GM19238 (cell line): ENCODE measurements around the gene FITM1.

Source experiments
- DNase-seq: peaks from one replicate; pipeline ENCODE4 v3.0.0; 2011; ENCODE audit warnings: low spot score; ENCODE audit not compliant: insufficient read length

Gene FITM1

DNA sequence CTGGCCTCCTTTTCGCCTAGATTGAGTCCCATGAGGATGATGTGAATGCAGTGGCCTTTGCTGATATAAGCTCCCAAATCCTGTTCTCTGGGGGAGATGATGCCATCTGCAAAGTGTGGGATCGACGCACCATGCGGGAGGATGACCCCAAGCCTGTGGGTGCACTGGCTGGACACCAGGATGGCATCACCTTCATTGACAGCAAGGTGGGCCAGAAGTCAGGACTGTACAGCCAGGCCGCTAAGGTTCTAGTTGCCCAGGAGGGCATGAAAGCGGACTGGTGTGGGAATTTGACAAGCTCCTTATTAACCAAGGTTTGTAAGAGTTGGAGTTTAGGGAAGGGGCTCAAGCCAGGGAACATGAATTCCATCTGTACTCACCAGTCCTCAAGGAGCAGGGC lies 10.8 kb upstream of the FITM1 start:
- DNase-seq = no peak

DNA sequence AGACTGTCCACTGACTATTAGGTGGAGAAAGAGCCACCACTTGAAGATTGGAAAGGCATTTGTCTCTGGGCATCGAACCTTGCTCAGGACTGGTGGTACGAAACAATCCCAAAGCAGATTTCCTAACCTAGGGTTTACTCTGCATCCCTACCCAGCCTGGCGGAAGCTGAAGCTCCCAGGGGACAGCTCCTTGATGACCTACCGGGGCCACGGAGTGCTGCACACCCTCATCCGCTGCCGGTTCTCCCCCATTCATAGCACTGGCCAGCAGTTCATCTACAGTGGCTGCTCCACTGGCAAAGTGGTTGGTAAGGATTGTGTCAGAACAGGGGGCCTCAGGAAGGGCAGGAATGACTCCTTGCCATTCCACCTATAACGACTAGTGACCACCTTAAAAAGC lies 9.2 kb upstream of the FITM1 start:
- DNase-seq = no peak

DNA sequence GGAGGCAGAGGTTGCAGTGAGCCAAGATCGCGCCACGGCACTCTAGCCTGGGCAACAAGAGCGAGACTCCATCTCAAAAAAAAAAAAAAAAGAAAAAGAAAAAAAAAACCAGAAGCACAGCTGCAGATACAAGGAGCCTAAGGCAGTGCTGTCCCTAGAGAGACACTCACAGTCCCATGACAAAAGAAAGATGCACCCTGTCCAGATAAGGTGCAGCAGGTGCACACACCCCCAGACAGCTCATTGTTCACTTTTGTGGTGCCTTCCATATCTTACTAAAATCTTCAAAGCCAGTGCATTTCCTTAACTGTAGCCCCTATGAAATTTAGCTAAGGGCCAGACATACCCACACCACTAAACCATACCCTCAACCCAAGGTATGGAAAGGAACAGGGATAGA lies 8.0 kb upstream of the FITM1 start:
- DNase-seq = no peak

DNA sequence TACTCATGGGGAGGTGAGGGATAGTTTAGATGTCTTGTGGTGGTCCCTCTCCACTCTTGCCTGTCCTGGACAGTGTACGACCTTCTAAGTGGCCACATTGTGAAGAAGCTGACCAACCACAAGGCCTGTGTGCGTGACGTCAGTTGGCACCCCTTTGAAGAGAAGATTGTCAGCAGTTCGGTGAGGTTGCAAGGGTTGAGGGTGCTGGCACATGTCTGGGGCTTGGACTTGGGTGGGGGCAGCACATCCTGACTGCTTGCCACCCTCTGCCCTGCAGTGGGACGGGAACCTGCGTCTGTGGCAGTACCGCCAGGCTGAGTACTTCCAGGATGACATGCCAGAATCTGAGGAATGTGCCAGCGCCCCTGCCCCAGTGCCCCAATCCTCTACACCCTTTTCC lies 7.6 kb upstream of the FITM1 start:
- DNase-seq = no peak

DNA sequence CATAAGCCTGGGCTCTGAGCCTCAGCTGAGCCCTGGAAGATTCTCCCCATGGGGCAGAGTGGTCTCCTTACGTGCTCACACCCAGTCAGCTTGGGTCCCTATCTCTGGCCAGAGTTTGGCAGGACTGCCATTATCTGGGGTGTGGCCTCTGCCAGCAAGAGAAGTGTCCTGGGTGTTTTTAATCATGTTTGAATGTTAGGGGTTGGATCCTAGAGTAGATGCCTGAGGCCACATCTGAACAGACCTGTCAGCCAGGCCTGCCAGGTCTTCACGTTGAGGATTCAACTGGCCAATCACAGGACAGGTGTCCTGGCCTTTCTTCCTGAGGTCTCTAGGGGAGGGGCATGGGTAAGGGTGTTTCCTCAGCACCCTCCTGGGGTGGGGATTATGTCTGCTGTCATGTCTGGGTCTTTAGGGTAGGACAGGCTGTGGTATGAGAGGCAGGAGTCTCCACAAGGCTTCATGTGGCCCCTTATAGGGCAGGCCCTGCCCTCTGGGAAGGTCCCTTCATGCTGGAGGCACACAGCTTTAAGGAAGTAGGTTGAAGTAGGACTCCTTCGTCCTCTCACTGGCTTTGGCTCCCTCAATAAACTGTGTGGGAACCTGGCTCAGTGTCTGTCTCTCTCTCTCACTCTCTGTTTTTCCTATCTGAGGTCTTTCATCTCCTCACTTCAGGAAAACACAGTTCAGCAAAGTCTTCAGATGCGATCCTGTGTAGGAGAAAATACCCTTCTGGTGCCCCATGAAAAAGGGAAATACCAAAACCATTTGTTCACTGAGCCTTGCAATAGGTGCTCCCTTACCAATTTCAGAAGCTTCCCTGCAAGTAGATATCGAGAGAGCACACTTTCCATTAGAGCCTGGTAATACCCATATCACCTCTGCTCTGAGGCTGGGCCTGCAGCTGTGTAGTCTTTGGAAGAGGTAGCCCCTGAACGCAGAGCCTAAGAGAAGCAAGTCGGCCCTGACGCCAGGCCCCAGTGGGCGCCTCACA lies 6.7 kb upstream of the FITM1 start:
- DNase-seq = no peak

DNA sequence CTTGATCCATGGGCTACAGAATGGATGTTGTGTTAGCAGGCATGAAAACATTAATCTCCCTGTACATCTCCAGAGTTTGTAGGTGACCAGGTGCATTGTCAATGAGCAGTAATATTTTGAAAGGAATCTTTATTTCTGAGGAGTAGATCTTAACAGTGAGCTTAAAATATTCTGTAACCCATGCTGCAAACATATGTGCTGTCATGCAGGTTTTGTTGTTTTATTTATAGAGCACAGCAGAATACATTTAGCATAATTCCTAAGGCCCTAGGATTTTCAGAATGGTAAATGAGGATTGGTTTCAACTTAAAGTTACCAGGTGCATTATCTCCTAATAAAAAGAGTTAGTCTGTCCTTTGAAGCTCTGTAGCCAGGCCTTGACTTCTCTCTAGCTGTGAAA lies 3.5 kb upstream of the FITM1 start:
- DNase-seq = no peak

DNA sequence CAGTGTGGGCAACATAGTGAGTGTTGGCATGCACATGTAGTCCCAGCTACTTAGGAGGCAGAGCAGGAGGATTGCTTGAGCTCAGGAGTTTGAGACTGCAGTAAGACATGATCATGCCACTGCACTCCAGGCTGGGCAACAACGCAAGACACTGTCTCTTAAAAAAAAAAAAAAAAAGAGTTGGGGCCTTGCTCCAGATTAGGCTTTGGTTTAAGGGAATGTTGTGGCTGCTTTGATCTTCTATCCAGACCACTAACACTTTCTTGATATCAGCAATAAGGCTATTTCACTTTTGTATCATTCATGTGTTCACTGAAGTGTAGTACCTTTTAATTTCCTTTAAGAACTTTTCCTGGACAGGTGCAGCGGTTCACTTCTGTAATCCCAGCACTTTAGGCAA lies 2.8 kb upstream of the FITM1 start:
- no peak for DNase-seq

DNA sequence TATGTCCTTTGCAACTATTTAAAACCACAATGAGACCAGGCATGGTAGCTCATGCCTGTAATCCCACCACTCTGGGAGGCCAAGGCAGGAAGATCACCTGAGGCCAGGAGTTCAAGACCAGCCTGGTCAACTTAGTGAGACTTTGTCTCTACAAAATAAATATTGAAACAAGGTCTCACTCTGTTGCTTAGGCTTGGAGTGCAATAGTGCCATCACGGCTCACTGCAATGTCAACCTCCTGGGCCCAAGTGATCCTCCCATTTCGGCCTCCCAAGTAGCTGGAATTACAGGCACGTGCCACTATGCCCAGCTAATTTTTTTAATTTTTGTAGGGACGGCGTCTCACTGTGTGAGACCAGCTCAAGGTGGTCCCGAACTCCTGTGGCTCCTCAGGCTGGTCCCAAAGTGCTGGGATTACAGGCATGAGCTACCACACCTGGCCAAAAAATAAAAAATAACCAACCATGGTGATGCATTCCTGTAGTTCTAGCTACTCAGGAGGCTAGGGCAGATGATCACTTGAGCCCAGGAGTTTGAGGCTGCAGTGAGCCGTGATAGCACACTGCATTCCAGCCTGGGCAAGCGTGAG lies 955 bp upstream of the FITM1 start:
- DNase-seq = no peak

DNA sequence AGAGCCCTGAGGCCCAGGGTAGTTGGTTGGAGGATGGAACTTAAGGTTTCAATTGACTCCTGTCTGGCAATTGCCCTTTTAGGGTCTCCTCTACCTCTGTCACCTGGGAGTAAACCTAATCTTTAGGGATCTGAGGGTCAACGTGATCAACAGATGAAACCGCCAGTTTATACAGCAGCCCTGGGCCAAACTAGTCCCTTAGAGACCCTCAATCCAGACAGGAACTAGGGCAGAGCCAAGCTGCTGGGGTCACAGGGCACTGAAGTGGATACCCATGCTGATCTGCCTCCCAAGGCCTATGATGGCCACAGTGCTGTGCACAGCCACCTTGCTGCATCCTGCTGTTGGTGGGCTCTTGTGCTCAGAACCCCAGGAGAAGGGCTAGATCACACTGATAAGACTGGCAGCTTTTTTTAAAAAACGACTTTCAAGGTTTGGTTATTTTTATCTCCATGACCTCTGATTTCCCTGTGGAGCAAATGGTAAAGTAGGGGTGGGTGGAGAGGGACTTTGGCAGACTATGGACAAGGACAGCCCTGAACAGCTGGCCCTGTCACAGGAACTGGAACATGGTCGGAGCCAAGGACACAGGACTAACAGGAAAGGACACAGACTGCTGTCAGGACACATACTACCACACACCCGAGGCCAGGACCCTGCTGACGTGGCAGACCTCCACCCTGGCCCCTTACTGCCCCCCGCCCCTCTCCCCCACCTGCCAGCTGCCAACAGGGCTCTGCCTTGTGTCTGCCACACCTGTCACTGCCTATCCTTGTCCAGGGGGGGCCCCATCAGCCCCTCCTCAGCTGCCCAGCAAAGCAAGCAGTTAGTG lies 474 bp downstream of the FITM1 start:
- DNase-seq = no peak

DNA sequence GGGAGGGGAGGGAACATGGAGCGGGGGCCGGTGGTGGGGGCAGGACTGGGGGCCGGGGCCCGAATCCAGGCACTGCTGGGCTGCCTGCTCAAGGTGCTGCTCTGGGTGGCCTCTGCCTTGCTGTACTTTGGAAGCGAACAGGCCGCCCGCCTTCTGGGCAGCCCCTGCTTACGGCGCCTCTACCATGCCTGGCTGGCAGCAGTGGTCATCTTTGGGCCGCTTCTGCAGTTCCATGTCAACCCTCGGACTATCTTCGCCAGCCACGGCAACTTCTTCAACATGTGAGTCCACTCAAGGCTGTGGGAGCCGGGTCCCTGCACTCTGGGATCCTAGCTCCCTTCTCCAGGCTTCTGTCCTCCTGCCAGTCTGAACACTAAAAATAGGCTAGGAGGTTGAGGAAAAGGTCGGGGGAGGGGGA lies 1.1 kb downstream of the FITM1 start:
- DNase-seq = no peak

DNA sequence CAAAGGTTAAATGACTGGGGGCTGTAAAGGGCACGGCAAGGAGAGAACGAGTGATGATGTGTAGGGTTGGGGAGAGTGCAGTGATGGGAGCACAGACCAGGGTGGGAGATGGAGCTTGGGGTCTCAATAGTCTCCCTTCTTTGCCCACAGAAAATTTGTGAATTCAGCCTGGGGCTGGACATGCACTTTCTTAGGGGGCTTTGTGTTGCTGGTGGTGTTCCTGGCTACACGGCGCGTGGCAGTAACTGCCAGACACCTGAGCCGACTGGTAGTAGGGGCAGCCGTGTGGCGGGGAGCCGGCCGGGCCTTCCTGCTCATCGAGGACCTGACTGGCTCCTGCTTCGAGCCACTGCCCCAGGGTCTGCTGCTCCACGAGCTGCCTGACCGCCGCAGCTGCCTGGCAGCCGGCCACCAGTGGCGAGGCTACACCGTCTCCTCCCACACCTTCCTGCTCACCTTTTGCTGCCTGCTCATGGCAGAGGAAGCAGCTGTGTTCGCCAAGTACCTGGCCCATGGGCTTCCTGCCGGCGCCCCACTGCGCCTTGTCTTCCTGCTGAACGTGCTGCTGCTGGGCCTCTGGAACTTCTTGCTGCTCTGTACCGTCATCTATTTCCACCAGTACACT lies 1.7 kb downstream of the FITM1 start:
- no peak for DNase-seq

DNA sequence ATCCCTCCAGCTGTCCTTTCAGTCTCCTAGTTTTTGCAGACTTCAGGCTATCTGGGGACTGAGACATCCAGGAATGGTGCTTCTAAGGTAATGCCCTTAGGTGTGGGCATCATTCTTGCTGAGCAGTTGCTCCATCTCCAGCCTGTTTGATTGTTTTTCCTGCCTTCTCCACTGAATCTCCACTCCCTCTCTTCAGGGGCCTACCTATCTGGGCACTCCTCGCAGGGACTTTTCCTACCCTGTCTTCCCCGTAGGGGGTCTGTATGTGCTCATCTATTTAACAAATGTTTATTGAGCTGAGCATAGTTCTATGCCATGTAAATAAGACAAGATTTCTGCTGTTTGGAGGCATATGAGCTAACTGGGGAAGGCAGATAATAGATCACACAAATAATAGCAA lies 2.5 kb downstream of the FITM1 start:
- DNase-seq = no peak

DNA sequence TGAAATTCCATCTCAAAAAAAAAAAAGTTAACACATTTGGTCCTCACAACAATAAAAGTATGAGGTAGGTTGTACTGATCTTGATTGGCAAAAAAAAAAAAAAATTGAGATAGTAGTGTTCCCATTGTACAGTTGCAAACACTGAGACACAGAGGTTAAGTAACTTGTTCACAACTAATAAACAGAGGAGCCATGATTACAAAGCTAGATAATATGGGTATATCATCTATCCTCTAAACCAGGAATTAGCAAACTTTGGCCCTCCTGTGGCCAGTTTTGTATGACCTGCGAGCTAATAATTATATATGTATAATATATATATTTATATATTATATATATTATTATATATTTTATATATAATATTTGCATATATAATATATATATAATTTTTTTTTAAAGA lies 3.3 kb downstream of the FITM1 start:
- no peak for DNase-seq

DNA sequence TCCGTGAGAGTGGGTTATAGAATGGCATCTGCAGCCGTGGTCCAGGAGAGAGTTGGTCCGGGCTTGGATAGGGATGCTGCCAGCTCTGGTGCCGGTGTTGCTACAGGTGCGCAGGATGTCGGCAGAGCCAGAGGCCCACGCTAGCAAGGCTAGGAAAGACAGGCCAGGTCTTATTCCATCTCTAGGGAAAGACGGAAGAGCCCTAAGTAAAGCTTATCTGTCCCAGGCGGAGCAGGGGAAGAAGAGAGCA lies 5.0 kb downstream of the FITM1 start:
- DNase-seq = no peak

DNA sequence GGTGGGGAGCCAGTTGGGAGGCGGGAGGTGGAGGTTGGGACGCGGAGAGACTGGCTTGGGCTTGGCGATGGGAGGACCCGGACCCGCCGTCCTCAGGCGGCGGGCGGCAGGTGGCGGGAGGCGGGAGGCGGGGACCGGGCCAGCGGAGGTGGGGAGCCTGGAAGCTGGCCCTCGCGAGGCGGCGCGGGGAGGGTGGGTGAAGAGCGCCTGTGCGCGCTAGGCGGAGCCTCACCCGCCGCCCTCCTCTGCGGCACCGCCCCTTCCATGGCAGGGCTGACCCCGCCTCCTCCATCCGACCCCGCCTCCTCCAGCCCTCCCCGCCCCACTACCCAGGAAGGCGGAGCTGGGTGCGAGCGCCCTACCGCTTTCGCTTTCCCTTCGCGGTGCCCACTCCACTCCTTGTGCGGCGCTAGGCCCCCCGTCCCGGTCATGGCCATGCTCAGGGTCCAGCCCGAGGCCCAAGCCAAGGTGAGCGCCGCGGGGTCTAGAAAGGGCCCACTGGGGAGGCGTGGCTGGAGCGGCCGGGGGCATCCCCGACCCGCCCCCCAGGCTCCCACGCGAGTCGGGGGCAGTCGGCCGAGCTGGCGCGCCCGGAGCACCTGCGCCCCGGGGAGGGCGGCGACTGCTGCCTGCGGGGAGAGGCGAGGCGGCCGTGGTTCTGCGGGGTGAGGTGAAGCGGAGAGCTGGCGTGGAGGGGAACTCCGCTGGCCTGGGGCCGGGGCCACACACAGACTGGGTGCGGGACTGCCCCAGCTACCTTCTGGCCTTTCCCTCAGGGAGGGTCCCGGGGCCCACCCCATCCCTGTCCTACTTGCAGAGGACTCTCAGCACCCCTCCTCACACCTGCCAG lies 5.6 kb downstream of the FITM1 start, which contains the start of gene PSME1:
PSME1 (plus strand) TSS at position 361 of the 850 bp plus-strand sequence; CDS start at position 430, 69 bp downstream.
- peak; percentile 91 for DNase-seq

DNA sequence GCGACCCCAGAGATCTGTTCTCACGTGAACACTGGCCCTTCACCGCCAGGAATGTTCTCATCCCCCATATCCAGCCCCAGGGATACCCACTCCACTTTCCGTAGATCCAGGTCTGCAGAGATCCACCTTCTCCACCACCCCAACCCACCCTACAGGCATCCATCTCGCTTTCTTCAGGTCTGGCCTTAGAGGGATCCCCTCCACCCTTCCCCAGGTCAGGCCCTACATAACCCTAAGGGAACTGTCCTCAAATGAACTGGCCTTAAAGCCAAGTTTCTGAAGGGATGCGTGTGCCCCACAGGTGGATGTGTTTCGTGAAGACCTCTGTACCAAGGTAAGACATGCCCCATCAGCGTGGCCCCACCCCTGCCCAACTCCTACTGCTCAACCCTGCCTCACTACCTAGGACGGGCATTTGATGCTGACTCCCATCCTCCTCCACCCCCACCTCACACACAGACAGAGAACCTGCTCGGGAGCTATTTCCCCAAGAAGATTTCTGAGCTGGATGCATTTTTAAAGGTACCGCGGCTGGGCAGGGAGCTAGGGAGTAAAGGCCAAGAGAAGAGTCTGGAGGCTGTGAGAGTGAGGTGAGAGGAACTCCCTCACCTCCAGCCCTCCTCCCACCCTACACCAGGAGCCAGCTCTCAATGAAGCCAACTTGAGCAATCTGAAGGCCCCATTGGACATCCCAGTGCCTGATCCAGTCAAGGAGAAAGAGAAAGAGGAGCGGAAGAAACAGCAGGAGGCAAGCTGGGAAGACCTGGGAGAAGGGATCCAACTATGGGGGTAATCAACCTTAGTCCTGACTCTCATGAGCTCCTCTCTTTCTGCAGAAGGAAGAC lies 6.4 kb downstream of the FITM1 start:
- no peak for DNase-seq

DNA sequence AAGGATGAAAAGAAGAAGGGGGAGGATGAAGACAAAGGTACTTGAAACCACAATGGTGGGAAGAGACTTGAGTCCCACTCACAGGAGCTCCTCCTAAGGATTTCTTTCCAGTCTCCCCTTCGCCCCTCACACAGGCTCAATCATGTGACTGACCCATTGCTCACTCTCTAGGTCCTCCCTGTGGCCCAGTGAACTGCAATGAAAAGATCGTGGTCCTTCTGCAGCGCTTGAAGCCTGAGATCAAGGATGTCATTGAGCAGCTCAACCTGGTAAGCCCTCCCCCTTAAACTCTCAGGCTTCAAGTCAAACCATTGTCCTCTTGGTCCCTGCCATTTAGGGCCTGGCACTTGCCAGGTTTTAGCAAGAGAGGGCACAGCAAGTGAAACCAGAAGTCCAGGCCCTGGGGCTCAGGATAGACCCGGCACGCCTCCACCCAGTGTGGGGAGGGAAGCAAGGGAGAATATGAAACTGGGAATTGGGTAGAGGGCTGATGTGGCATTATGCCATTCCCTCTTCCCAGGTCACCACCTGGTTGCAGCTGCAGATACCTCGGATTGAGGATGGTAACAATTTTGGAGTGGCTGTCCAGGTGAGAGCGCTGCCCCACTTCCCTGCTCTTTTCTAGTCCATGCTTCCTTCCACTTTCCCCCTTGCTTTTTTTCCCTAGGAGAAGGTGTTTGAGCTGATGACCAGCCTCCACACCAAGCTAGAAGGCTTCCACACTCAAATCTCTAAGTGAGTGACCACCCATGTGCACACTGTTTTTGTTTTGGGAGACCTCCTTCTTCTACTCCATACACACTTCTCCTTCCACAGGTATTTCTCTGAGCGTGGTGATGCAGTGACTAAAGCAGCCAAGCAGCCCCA lies 7.3 kb downstream of the FITM1 start:
- no peak for DNase-seq

DNA sequence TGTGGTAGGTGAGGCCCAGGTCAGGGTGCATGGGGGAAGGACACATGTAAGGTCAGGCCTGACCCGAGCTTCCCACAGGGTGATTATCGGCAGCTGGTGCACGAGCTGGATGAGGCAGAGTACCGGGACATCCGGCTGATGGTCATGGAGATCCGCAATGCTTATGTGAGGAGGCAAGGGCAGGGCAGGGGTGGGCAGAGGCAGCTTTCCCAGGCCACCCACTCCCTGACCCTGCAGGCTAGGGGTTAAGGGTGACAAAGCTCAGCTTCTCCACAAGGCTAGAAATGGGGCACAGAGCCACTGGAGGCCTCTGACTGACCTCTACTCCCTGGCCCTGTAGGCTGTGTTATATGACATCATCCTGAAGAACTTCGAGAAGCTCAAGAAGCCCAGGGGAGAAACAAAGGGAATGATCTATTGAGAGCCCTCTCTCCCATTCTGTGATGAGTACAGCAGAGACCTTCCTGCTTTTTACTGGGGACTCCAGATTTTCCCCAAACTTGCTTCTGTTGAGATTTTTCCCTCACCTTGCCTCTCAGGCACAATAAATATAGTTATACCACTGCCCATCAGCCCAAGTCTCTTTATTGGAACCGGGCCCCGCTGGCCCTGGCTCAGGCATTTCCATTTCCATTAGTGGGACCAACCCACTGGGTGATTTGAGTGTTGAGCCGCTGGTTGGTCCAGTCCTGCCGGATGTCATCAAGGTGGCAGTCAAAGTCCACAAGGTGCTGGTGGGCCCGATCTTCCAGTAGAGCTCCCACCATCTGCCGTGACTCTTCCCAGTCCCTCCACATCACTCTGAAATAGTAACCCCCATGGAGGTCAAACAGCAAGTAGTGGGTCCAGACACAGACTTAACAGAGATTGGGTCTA lies 8.2 kb downstream of the FITM1 start:
- no peak for DNase-seq
